CD8-positive, alpha-beta memory T cell (primary cell): ENCODE data around the gene CFAP410. TPM values are rescaled to one million over a fixed set of nuclear protein-coding genes. Genes with fewer than 3 reads are reported as not detected.
A peak's percentile ranks its signal among the peaks of the same experiment; 100 is the strongest.

Source experiments
- CTCF ChIA-PET: fragments of 350-600 bp; sonication (Branson Sonifier 250); formaldehyde crosslinking; loops from one replicate; lab custom pipeline; 2021; ENCODE audit warnings: antibody characterized with exemption; lab: Charles Lee
- POLR2A ChIA-PET: fragments of 350-600 bp; sonication (Branson Sonifier 250); formaldehyde crosslinking; loops from one replicate; lab custom pipeline; 2021; ENCODE audit warnings: antibody characterized with exemption; lab: Charles Lee
- DNase-seq, 5 donors: peaks; one replicate each; pipeline versions ENCODE4 v3.0.0 to v3.0.0-alpha.2; 2020 to 2022; ENCODE audit warnings: mixed read lengths in 1 of 5
- H3K27ac ChIP-seq: one replicate; pipeline ENCODE4 v1.7.0; 2013; ENCODE audit warnings: low read depth, mild to moderate bottlenecking, low read length, moderate library complexity
- H3K27me3 ChIP-seq: 2 replicates; pipeline ENCODE4 v1.7.0; 2013; ENCODE audit warnings: low read length, mild to moderate bottlenecking; ENCODE audit not compliant: insufficient read depth, poor library complexity, severe bottlenecking
- H3K36me3 ChIP-seq: 2 replicates; pipeline ENCODE4 v1.7.0; 2013; ENCODE audit warnings: mild to moderate bottlenecking, low read length, moderate library complexity; ENCODE audit not compliant: insufficient read depth
- H3K4me1 ChIP-seq: 2 replicates; pipeline ENCODE4 v1.7.0; 2013; ENCODE audit warnings: mild to moderate bottlenecking, low read length, moderate library complexity; ENCODE audit not compliant: insufficient read depth
- H3K4me3 ChIP-seq: 2 replicates; pipeline ENCODE4 v1.7.0; 2013; ENCODE audit warnings: mild to moderate bottlenecking, low read length
- H3K9me3 ChIP-seq: 2 replicates; pipeline ENCODE4 v1.7.0; 2013; ENCODE audit warnings: mild to moderate bottlenecking, low read length
- H3K27ac Mint-ChIP-seq, 8 donors: one replicate each; pipeline ENCODE4 v1.8.0; 2020 to 2021; ENCODE audit warnings: mixed read lengths in 8 of 8, mild to moderate bottlenecking in 6 of 8, inconsistent platforms in 3 of 8, moderate library complexity in 3 of 8
- H3K27me3 Mint-ChIP-seq, 2 donors: one replicate each; pipeline ENCODE4 v1.8.0; 2020 to 2021; ENCODE audit warnings: mixed read lengths in 2 of 2, mild to moderate bottlenecking in 1 of 2, moderate library complexity in 1 of 2
- H3K36me3 Mint-ChIP-seq, 3 donors: one replicate each; pipeline ENCODE4 v1.8.0; 2020 to 2021; ENCODE audit warnings: mixed read lengths in 3 of 3, inconsistent platforms in 1 of 3, mild to moderate bottlenecking in 1 of 3
- H3K4me1 Mint-ChIP-seq, 3 donors: one replicate each; pipeline ENCODE4 v1.8.0; 2020 to 2021; ENCODE audit warnings: mixed read lengths in 3 of 3, inconsistent platforms in 1 of 3, mild to moderate bottlenecking in 1 of 3
- H3K4me3 Mint-ChIP-seq, 7 donors: one replicate each; pipeline ENCODE4 v1.8.0; 2020 to 2021; ENCODE audit warnings: mixed read lengths in 7 of 7, mild to moderate bottlenecking in 6 of 7, moderate library complexity in 4 of 7, inconsistent platforms in 2 of 7
- H3K9me3 Mint-ChIP-seq, 5 donors: one replicate each; pipeline ENCODE4 v1.8.0; 2020 to 2022; ENCODE audit warnings: mixed read lengths in 5 of 5, mild to moderate bottlenecking in 3 of 5, moderate library complexity in 2 of 5, inconsistent platforms in 1 of 5
- polyA plus RNA-seq: library from polyadenylated mRNA; unstranded; fragments of 300-500 nt; fragmentation: Illumina TruSeq; gene quantifications from one replicate; pipeline ENCODE4 v1.2.3, GENCODE V29; 2021
- total RNA-seq, 2 experiments: library from RNA; stranded (reverse); gene quantifications; one replicate each; pipeline ENCODE4 v1.2.3, GENCODE V29; 2021

The CFAP410 gene
- total and polyA plus RNA-seq, 3 experiments from 2014 or later: 17.6 to 36.4 (median 19.2) TPM

DNA sequence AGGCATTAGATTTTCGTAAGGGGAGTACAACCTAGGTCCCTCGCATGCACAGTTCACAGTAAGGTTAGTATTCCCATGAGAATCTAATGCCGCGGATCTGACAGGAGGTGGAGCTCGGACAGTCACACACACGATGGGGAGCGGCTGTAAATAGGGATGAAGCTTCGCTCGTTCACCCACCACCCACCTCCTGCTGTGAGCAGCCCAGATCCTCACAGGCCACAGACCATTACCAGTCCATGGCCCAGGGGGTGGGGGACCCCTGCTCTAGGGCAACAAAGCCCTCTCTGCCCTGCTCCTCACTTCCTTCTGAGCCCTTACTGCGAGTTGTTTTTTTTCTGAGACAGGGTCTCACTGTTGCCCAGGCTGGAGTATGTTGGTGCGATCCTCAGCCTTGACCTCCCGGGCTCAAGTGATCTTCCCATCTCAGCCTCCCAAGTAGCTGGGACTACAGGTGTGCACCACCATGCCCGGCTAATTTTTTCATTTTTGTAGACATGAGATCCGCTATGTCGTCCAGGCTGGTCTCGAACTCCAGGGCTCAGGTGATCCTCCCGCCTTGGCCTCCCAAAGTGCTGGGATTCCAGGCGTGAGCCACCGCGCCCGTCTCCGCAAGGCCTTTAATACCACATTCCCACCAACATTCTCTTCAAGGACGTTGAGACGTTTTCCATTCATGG lies 35.6 kb upstream of the CFAP410 start:
- POLR2A ChIA-PET: no interaction called here
- peaks cover 27 to 33% (median 29%) of the 10 kb centered on the region in 3 donors for H3K4me1 Mint-ChIP-seq
- peak overlapping the region in 5 of 8 donors; percentile 2 to 22 (median 5) for H3K27ac Mint-ChIP-seq

DNA sequence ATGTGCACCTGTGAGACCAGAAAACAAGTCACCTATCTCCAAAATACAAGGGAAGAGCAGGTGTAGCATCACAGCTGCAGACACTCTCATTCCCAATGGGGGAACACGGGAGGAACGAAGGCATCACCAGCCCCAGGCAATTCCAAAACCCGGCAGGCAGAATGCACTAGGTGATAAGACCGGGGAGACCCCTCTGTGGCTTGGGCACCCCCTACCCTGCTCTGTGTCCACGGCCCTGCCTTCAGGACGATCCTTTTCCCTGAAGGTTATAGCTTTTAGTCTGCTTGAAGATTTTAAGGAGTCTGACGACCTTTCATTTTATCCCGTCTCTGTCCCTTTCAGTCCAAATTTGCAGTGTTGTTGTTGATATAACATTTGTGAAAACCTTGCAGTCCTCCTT lies 33.4 kb upstream of the CFAP410 start:
- H3K4me1 ChIP-seq: peaks cover 32% of the 10 kb centered on the region
- H3K9me3 ChIP-seq: no peaks in the 10 kb centered on the region
- no peak overlapping the region for H3K4me3 ChIP-seq
- H3K27ac ChIP-seq: no peak overlapping the region
- Mint-ChIP-seq H3K27ac (no peak overlapping the region), H3K4me3 (no peak overlapping the region), H3K36me3 (no peaks in the 10 kb centered on the region), H3K4me1 (peaks cover 27 to 33% (median 29%) of the 10 kb centered on the region in 3 donors), H3K27me3 (peaks cover 0 to 6% of the 10 kb centered on the region in 2 donors), H3K9me3 (peaks cover 0 to 4% (median 0%) of the 10 kb centered on the region in 5 donors)
- CTCF ChIA-PET: no interaction called here
- H3K36me3 ChIP-seq: no peaks in the 10 kb centered on the region
- POLR2A ChIA-PET: no interaction called here
- peaks cover 8% of the 10 kb centered on the region for H3K27me3 ChIP-seq
- DNase-seq: peak in 1 of 5 donors; percentile 35

More for the DNA sequence above, 35.6 kb upstream of the CFAP410 start:
- Histone ChIP-seq H3K4me3 (no peak overlapping the region), H3K27me3 (peaks cover 8% of the 10 kb centered on the region), H3K9me3 (no peaks in the 10 kb centered on the region), H3K36me3 (no peaks in the 10 kb centered on the region), H3K4me1 (peaks cover 32% of the 10 kb centered on the region), H3K27ac (no peak overlapping the region)
- Mint-ChIP-seq H3K9me3 (peaks cover 0 to 4% (median 0%) of the 10 kb centered on the region in 5 donors), H3K36me3 (no peaks in the 10 kb centered on the region), H3K4me3 (peak overlapping the region; percentile 7 to 85 (median 60)), H3K27me3 (peaks cover 0 to 9% of the 10 kb centered on the region in 2 donors)
- DNase-seq: no peak
- CTCF ChIA-PET: no interaction called here

DNA sequence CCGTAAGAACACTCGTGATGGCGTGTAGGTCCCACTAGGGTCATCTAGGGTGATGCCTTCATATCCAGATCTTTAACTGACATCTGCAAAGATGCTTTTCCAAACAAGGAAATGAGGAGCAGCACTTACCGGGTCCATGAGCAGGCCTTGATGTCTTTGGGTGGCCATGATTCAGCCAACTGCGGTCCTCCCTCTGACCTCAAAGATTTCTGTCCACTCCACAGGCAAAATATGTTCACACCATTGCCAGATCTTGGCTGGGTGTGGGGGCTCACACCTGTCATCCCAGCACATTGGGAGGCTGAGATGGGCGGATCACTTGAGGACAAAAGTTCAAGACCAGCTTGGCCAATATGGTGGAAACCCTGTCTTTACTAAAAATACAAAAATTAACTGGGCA lies 32.4 kb upstream of the CFAP410 start:
- Mint-ChIP-seq H3K4me3 (no peak overlapping the region), H3K9me3 (peaks cover 0 to 4% (median 0%) of the 10 kb centered on the region in 5 donors), H3K4me1 (peaks cover 27 to 33% (median 29%) of the 10 kb centered on the region in 3 donors), H3K36me3 (no peaks in the 10 kb centered on the region), H3K27me3 (peaks cover 0 to 6% of the 10 kb centered on the region in 2 donors), H3K27ac (no peak overlapping the region)
- peaks cover 8% of the 10 kb centered on the region for H3K27me3 ChIP-seq
- ChIA-PET CTCF (no interaction called here), POLR2A (no interaction called here)
- no peak overlapping the region for H3K27ac ChIP-seq
- H3K9me3 ChIP-seq: no peaks in the 10 kb centered on the region
- peaks cover 31% of the 10 kb centered on the region for H3K4me1 ChIP-seq
- no peak overlapping the region for H3K4me3 ChIP-seq
- DNase-seq: peak in 1 of 5 donors; percentile 16
- H3K36me3 ChIP-seq: no peaks in the 10 kb centered on the region

DNA sequence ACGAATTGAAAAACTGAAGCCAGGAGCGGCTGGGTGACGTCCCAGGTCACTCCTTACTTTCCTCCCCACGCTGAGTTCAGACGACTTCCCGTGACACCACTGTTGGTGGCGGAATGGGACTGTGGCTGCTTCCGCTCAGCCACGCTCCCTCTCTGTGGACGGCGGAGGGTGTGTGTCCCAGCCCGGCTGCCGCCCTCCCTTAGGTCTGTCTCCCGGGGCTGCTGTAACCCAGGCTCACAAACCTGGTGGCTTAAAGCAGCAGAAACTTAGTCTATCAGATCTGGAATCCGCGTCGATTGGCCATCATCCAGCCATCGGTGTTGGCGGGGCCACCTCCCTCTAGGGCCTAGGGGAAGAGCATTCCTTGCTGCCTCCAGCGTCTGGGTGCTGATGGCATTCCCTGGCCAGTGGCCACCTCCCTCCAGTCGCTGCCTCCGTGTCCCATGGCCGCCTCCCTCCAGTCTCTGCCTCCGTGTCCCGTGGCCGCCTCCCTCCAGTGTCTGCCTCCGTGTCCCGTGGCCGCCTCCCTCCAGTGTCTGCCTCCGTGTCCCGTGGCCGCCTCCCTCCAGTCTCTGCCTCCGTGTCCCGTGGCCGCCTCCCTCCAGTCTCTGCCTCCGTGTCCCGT lies 31.7 kb upstream of the CFAP410 start:
- CTCF ChIA-PET: no interaction called here
- Mint-ChIP-seq H3K36me3 (no peaks in the 10 kb centered on the region), H3K27me3 (peaks cover 0 to 6% of the 10 kb centered on the region in 2 donors), H3K4me3 (no peak overlapping the region), H3K4me1 (peaks cover 22 to 26% (median 24%) of the 10 kb centered on the region in 3 donors), H3K27ac (no peak overlapping the region), H3K9me3 (peaks cover 0 to 4% (median 0%) of the 10 kb centered on the region in 5 donors)
- peak in 1 of 5 donors; percentile 15 for DNase-seq
- Histone ChIP-seq H3K9me3 (no peaks in the 10 kb centered on the region), H3K36me3 (no peaks in the 10 kb centered on the region), H3K4me3 (no peak overlapping the region), H3K27ac (no peak overlapping the region), H3K27me3 (peaks cover 4% of the 10 kb centered on the region), H3K4me1 (peaks cover 24% of the 10 kb centered on the region)
- POLR2A ChIA-PET: no interaction called here

DNA sequence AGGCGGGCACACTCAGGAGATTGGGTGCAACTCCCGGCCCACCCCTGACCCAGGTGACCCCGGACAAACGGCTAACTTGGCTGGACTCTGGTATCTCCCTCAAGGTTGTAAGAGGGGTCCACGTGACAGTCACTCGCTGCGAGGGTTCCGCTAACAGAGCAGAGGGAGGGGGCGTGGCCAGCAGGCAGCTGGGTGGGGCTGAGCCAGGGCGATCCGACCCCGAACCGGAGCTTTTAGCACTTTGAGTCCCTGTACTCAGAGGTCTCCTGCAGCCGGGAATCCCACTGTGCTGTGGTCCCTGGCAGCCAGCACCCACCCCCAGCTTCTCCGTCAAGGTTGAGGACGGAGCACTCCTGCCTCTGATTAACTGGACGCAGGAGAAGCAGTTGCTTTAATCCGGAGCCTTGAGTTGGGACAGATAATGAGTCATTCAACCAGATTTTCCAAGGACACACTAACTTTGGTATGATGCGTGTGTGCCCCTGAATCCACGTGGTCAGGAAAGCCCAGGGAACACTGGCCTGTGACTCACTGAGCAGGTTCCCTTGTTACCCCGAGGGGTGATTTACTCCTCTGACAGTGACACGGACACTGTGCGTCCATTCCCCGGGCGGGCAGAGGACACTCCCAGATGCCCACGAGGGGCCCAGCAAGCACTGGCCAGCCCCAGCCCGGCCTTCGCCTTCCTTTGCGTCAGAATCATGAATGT lies 31.0 kb upstream of the CFAP410 start:
- DNase-seq: peak in 1 of 5 donors; percentile 46
- peaks cover 0 to 3% of the 10 kb centered on the region in 2 donors for H3K27me3 Mint-ChIP-seq
- no peak overlapping the region for H3K4me3 ChIP-seq
- H3K27ac Mint-ChIP-seq: no peak overlapping the region
- peaks cover 15 to 18% (median 17%) of the 10 kb centered on the region in 3 donors for H3K4me1 Mint-ChIP-seq
- H3K9me3 ChIP-seq: no peaks in the 10 kb centered on the region
- H3K27ac ChIP-seq: no peak overlapping the region
- no peak overlapping the region for H3K4me3 Mint-ChIP-seq
- no peaks in the 10 kb centered on the region for H3K36me3 Mint-ChIP-seq
- ChIA-PET CTCF (no interaction called here), POLR2A (no interaction called here)
- H3K4me1 ChIP-seq: peaks cover 17% of the 10 kb centered on the region
- peaks cover 0 to 3% (median 0%) of the 10 kb centered on the region in 5 donors for H3K9me3 Mint-ChIP-seq
- no peaks in the 10 kb centered on the region for H3K27me3 ChIP-seq
- no peaks in the 10 kb centered on the region for H3K36me3 ChIP-seq

DNA sequence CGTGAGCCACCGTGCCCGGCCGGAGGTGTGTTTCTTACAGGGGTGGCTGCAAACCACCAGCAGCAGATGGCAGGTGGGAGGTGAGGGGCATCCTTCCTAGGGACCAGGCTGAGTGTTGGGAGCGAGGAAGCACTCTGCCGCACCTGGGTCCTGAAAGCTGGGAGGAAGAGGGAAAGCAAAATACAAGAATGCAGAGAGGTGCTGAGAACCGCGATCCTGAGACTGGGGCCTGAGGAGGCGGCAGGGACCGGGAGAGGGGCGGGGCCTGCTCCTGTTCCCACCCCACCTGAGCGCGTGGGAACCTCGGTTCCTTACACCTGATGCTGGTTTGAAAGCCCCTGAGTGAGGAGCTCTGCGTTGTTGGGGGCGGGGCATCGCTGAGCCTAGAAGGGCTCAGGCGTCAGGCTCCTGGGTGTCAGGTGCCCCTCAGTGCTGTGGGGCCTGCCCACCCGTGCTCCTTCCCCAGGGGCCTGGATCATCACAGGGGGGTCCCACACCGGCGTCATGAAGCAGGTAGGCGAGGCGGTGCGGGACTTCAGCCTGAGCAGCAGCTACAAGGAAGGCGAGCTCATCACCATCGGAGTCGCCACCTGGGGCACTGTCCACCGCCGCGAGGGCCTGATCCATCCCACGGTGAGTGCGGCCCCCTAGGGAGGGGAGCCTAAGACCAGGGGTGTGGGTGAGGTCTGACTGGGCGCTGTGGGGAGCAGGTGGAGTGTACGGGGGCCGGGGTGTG lies 29.7 kb upstream of the CFAP410 start:
- H3K27me3 Mint-ChIP-seq: no peaks in the 10 kb centered on the region
- peak in 1 of 5 donors; percentile 47 for DNase-seq
- no peaks in the 10 kb centered on the region for H3K36me3 ChIP-seq
- peaks cover 5 to 6% (median 5%) of the 10 kb centered on the region in 3 donors for H3K4me1 Mint-ChIP-seq
- H3K36me3 Mint-ChIP-seq: no peaks in the 10 kb centered on the region
- no peak overlapping the region for H3K27ac ChIP-seq
- H3K4me1 ChIP-seq: peaks cover 4% of the 10 kb centered on the region
- H3K9me3 ChIP-seq: no peaks in the 10 kb centered on the region
- no peak overlapping the region for H3K4me3 ChIP-seq
- peaks cover 0 to 2% (median 0%) of the 10 kb centered on the region in 5 donors for H3K9me3 Mint-ChIP-seq
- no peaks in the 10 kb centered on the region for H3K27me3 ChIP-seq
- CTCF ChIA-PET: no interaction called here
- POLR2A ChIA-PET: no interaction called here
- H3K27ac Mint-ChIP-seq: no peak overlapping the region
- H3K4me3 Mint-ChIP-seq: no peak overlapping the region

DNA sequence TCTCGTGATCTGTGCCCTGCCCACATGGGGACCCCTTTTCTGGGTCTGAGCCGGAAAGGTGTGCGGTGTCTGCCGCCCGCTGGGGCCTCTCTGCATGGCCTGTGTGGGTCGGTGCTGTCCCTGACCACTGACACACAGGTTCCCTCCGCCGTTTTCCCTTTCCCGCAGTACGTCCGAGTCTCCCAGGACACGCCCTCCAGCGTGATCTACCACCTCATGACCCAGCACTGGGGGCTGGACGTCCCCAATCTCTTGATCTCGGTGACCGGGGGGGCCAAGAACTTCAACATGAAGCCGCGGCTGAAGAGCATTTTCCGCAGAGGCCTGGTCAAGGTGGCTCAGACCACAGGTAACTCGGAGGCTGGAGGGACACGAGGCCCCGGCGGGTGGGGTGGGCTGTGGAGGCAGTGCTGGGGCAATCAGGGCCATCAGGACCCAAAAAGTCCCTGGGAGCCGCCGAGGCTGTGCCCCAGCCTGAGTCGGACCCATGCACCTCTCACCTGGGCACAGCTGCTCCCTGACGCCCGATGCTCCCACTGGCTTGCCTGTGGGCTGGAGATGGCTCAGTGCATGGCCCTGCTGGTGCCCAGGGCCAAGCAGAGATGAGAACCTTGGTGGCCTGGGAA lies 27.5 kb upstream of the CFAP410 start:
- POLR2A ChIA-PET: no interaction called here
- Mint-ChIP-seq H3K27me3 (peaks cover 0 to 6% of the 10 kb centered on the region in 2 donors), H3K36me3 (peaks cover 0 to 6% (median 2%) of the 10 kb centered on the region in 3 donors), H3K27ac (no peak overlapping the region), H3K4me3 (no peak overlapping the region), H3K9me3 (peaks cover 3 to 11% (median 9%) of the 10 kb centered on the region in 5 donors), H3K4me1 (no peaks in the 10 kb centered on the region)
- H3K36me3 ChIP-seq: no peaks in the 10 kb centered on the region
- peak in 1 of 5 donors; percentile 43 for DNase-seq
- H3K4me1 ChIP-seq: no peaks in the 10 kb centered on the region
- CTCF ChIA-PET: no interaction called here
- H3K9me3 ChIP-seq: peaks cover 6% of the 10 kb centered on the region
- H3K4me3 ChIP-seq: no peak overlapping the region
- no peak overlapping the region for H3K27ac ChIP-seq
- H3K27me3 ChIP-seq: no peaks in the 10 kb centered on the region
